Activated T-helper 2 cell treated with anti-CD3 and anti-CD28 coated beads, Interferon-gamma antibody, Interleukin-2, Interleukin-4, amounts not matched to agents 10 μg/mL and 5 μg/mL and 100 μg/mL, durations not matched to agents 14 hours and 24 hours and 36 hours (primary cell): ENCODE results near the gene LILRB3. TPM values are rescaled to one million over a fixed set of nuclear protein-coding genes. Genes with fewer than 3 reads are reported as not detected.
"Not testable (repeated sequence)": the region's sequence is repeated elsewhere in the genome, so short reads cannot be mapped to it uniquely, and the experiment has no call there.

Experiments
- DNase-seq: peaks from one replicate; pipeline ENCODE4 v3.0.0; 2021; ENCODE audit warnings: low spot score
- H3K27ac Mint-ChIP-seq: one replicate; pipeline ENCODE4 v1.8.0; 2021; ENCODE audit warnings: mixed read lengths
- H3K27me3 Mint-ChIP-seq: one replicate; pipeline ENCODE4 v1.8.0; 2021; ENCODE audit warnings: low read depth, mixed read lengths
- H3K36me3 Mint-ChIP-seq: one replicate; pipeline ENCODE4 v1.8.0; 2021; ENCODE audit warnings: low read depth, mixed read lengths
- H3K4me1 Mint-ChIP-seq: one replicate; pipeline ENCODE4 v1.8.0; 2021; ENCODE audit warnings: low read depth, mixed read lengths
- H3K4me3 Mint-ChIP-seq: one replicate; pipeline ENCODE4 v1.8.0; 2021; ENCODE audit warnings: low read depth, mild to moderate bottlenecking, moderate library complexity, mixed read lengths
- H3K9me3 Mint-ChIP-seq: one replicate; pipeline ENCODE4 v1.8.0; 2021; ENCODE audit warnings: mixed read lengths
- intact Hi-C: fragments of 100-400 bp; cut with micrococcal nuclease; formaldehyde crosslinking; loops from one replicate; pipeline ENCODE4 v1.15.1; 2023
- total RNA-seq: library from RNA; stranded (reverse); gene quantifications from 2 replicates; pipeline ENCODE4 v1.2.3, GENCODE V29; 2022

Gene LILRB3
- total RNA-seq, 1 donor from 2014 or later: 0.64 TPM

GRCh38 chr19:54204767-54205468, 17.9 kb downstream of the LILRB3 start:
- H3K4me3 Mint-ChIP-seq: peak overlapping the region; percentile 99
- no peak for DNase-seq
- intact Hi-C loops: loop anchor here (10.0 kb wide), 1 partner anchor 1050 kb away; the partner anchor contains the start of gene PPP6R1
- H3K36me3 Mint-ChIP-seq: peaks cover 90% of the 10 kb centered on the region
- no peaks in the 10 kb centered on the region for H3K27me3 Mint-ChIP-seq
- peaks cover 72% of the 10 kb centered on the region for H3K4me1 Mint-ChIP-seq
- peak overlapping the region; percentile 28 for H3K27ac Mint-ChIP-seq
- no peaks in the 10 kb centered on the region for H3K9me3 Mint-ChIP-seq

- Mint-ChIP-seq H3K36me3 (peaks cover 76% of the 10 kb centered on the region), H3K27me3 (no peaks in the 10 kb centered on the region), H3K4me3 (peak overlapping the region; percentile 99), H3K27ac (no peak overlapping the region), H3K4me1 (peaks cover 61% of the 10 kb centered on the region), H3K9me3 (no peaks in the 10 kb centered on the region)
- intact Hi-C loops: loop anchor here (10.0 kb wide), 1 partner anchor 1052 kb away; the partner anchor contains the start of gene PPP6R1
- no peak for DNase-seq
Measured at GRCh38 chr19:54203151-54203611, 19.6 kb downstream of the LILRB3 start.

- Mint-ChIP-seq H3K36me3 (peaks cover 64% of the 10 kb centered on the region), H3K9me3 (no peaks in the 10 kb centered on the region), H3K4me3 (peak overlapping the region; percentile 99), H3K27ac (peak overlapping the region; percentile 100), H3K27me3 (no peaks in the 10 kb centered on the region), H3K4me1 (peaks cover 50% of the 10 kb centered on the region)
- no peak for DNase-seq
- intact Hi-C loops: loop anchor here (2.0 to 10.0 kb wide), 2 partner anchors 43 to 1053 kb away; partner anchors contain the start of genes LENG1 and PPP6R1
Measured at GRCh38 chr19:54201980-54202379, 20.8 kb downstream of the LILRB3 start.

- peak overlapping the region; percentile 100 for H3K27ac Mint-ChIP-seq
- H3K27me3 Mint-ChIP-seq: no peaks in the 10 kb centered on the region
- peaks cover 57% of the 10 kb centered on the region for H3K36me3 Mint-ChIP-seq
- no peaks in the 10 kb centered on the region for H3K9me3 Mint-ChIP-seq
- peaks cover 43% of the 10 kb centered on the region for H3K4me1 Mint-ChIP-seq
- no peak for DNase-seq
- peak overlapping the region; percentile 99 for H3K4me3 Mint-ChIP-seq
- intact Hi-C loops: loop anchor here (2.0 to 10.0 kb wide), 2 partner anchors 42 to 1054 kb away; partner anchors contain the start of genes LENG1 and PPP6R1
Measured at GRCh38 chr19:54201172-54201701, 21.6 kb downstream of the LILRB3 start.

GRCh38 chr19:54199401-54199800, 23.4 kb downstream of the LILRB3 start:
- intact Hi-C loops: no loop called here

GRCh38 chr19:54197121-54197520, 25.7 kb downstream of the LILRB3 start:
- H3K27me3 Mint-ChIP-seq: no peaks in the 10 kb centered on the region
- DNase-seq: no peak
- H3K4me1 Mint-ChIP-seq: peaks cover 18% of the 10 kb centered on the region
- no peak overlapping the region for H3K4me3 Mint-ChIP-seq
- H3K9me3 Mint-ChIP-seq: no peaks in the 10 kb centered on the region
- intact Hi-C loops: no loop called here
- peaks cover 33% of the 10 kb centered on the region for H3K36me3 Mint-ChIP-seq
- no peak overlapping the region for H3K27ac Mint-ChIP-seq

More at GRCh38 chr19:54199401-54199800, 23.4 kb downstream of the LILRB3 start:
- no peaks in the 10 kb centered on the region for H3K27me3 Mint-ChIP-seq
- H3K36me3 Mint-ChIP-seq: peaks cover 45% of the 10 kb centered on the region
- no peak for DNase-seq
- H3K27ac Mint-ChIP-seq: peak overlapping the region; percentile 65
- H3K9me3 Mint-ChIP-seq: no peaks in the 10 kb centered on the region
- peak overlapping the region; percentile 78 for H3K4me3 Mint-ChIP-seq
- H3K4me1 Mint-ChIP-seq: peaks cover 27% of the 10 kb centered on the region

- H3K4me1 Mint-ChIP-seq: peaks cover 20% of the 10 kb centered on the region
- no peak overlapping the region for H3K4me3 Mint-ChIP-seq
- no peak overlapping the region for H3K27ac Mint-ChIP-seq
- H3K36me3 Mint-ChIP-seq: peaks cover 27% of the 10 kb centered on the region
- DNase-seq: no peak
- H3K9me3 Mint-ChIP-seq: no peaks in the 10 kb centered on the region
- H3K27me3 Mint-ChIP-seq: no peaks in the 10 kb centered on the region
- intact Hi-C loops: no loop called here
Measured at GRCh38 chr19:54196536-54196935, 26.3 kb downstream of the LILRB3 start.

- Mint-ChIP-seq H3K4me1 (peaks cover 18% of the 10 kb centered on the region), H3K36me3 (peaks cover 17% of the 10 kb centered on the region)
- intact Hi-C loops: loop anchor here (5.0 kb wide), 1 partner anchor 327 kb away; the partner anchor contains the start of gene MYADM
- H3K27me3 Mint-ChIP-seq, H3K9me3 Mint-ChIP-seq, H3K4me3 Mint-ChIP-seq, DNase-seq, H3K27ac Mint-ChIP-seq: not testable (repeated sequence)
Measured at GRCh38 chr19:54194463-54194862, 28.3 kb downstream of the LILRB3 start.

GRCh38 chr19:54193011-54193410, 29.8 kb downstream of the LILRB3 start:
- Mint-ChIP-seq H3K9me3 (no peaks in the 10 kb centered on the region), H3K4me1 (peaks cover 15% of the 10 kb centered on the region), H3K36me3 (peaks cover 19% of the 10 kb centered on the region), H3K27ac (no peak overlapping the region), H3K4me3 (peak overlapping the region; percentile 85), H3K27me3 (no peaks in the 10 kb centered on the region)
- no peak for DNase-seq
- intact Hi-C loops: loop anchor here (5.0 kb wide), 1 partner anchor 326 kb away; the partner anchor contains the start of gene MYADM

GRCh38 chr19:54191811-54192453, 30.9 kb downstream of the LILRB3 start:
- Mint-ChIP-seq H3K36me3 (peaks cover 30% of the 10 kb centered on the region), H3K27ac (peak overlapping the region; percentile 63), H3K27me3 (no peaks in the 10 kb centered on the region), H3K4me1 (peaks cover 22% of the 10 kb centered on the region), H3K4me3 (peak overlapping the region; percentile 85), H3K9me3 (no peaks in the 10 kb centered on the region)
- DNase-seq: no peak
- intact Hi-C loops: loop anchor here (5.0 kb wide), 1 partner anchor 325 kb away; the partner anchor contains the start of gene MYADM

GRCh38 chr19:54191011-54191810, 31.6 kb downstream of the LILRB3 start, which contains the start of gene TSEN34:
TSEN34 (plus strand) TSS chr19:54191308; CDS start chr19:54191365, 57 bp downstream.
- Mint-ChIP-seq H3K27ac (peak within 1 kb of the TSS; percentile 98), H3K4me1 (peaks cover 23% of the 10 kb centered on the region), H3K4me3 (peak within 1 kb of the TSS; percentile 89), H3K9me3 (no peaks in the 10 kb centered on the region), H3K27me3 (no peaks in the 10 kb centered on the region), H3K36me3 (peaks cover 37% of the 10 kb centered on the region)
- DNase-seq: no peak
- intact Hi-C loops: loop anchor here (5.0 kb wide), 1 partner anchor 324 kb away; the partner anchor contains the start of gene MYADM
